Cardiac fibroblast (primary cell): ENCODE measurements around the gene IL1RAPL2.
"Not testable (repeated sequence)": the region's sequence is repeated elsewhere in the genome, so short reads cannot be mapped to it uniquely, and the experiment has no call there.

Experiments used
- DNase-seq, 2 donors: peaks; one replicate each; pipeline versions ENCODE4 v3.0.0 to v3.0.0-alpha.2; 2010; ENCODE audit warnings: low read depth in 2 of 2
- H3K4me3 ChIP-seq, 2 donors: replicated peaks in 1 of 2; 1 replicate in 1 of 2; 2 replicates in 1 of 2; pipeline ENCODE4 v1.5.1; 2011; ENCODE audit warnings: low read depth in 2 of 2, low read length in 2 of 2, mild to moderate bottlenecking in 2 of 2, moderate library complexity in 1 of 2
- CTCF ChIP-seq: IDR thresholded peaks from one replicate; pipeline ENCODE4 v1.5.1; 2011; ENCODE audit warnings: low read depth, mild to moderate bottlenecking, low read length, inconsistent platforms

The IL1RAPL2 gene

GRCh38 chrX:105101378-105101777 is 535.4 kb downstream of the IL1RAPL2 start:
- TF ChIP-seq CTCF, result no peak
- H3K4me3 ChIP-seq, result no peak overlapping the region
- no peak for DNase-seq

- no peak overlapping the region for H3K4me3 ChIP-seq
- TF ChIP-seq CTCF, result no peak
- DNase-seq, result no peak
Observed at GRCh38 chrX:105109936-105110335, 543.9 kb downstream of the IL1RAPL2 start.

GRCh38 chrX:105114554-105115130 is 548.6 kb downstream of the IL1RAPL2 start:
- no peak for TF ChIP-seq CTCF
- no peak for DNase-seq
- H3K4me3 ChIP-seq, result no peak overlapping the region

GRCh38 chrX:105115596-105116320 is 549.8 kb downstream of the IL1RAPL2 start:
- not testable (repeated sequence) for DNase-seq, H3K4me3 ChIP-seq

- no peak for TF ChIP-seq CTCF
- H3K4me3 ChIP-seq, result no peak overlapping the region
- DNase-seq, result no peak
Observed at GRCh38 chrX:105116486-105116885, 550.5 kb downstream of the IL1RAPL2 start.

GRCh38 chrX:105117621-105118020 is 551.6 kb downstream of the IL1RAPL2 start:
- no peak for DNase-seq
- no peak for TF ChIP-seq CTCF
- H3K4me3 ChIP-seq, result no peak overlapping the region

GRCh38 chrX:105120463-105120862 is 554.5 kb downstream of the IL1RAPL2 start:
- no peak for TF ChIP-seq CTCF
- DNase-seq, result no peak
- H3K4me3 ChIP-seq, result no peak overlapping the region
